ENCODE data around the gene RS1. TPM values are rescaled to one million over a fixed set of nuclear protein-coding genes. Genes with fewer than 3 reads are reported as not detected.

The RS1 gene
- polyA plus RNA-seq, 2 of the 4 experiments (the other 2 are of a cell fraction), result not detected

- no peak for FAIRE-seq
- no peaks in the 10 kb centered on the region for H3K9me3 ChIP-seq
- no peak for DNase-seq (ENCODE audit: low read depth in 1 of 2, low spot score in 1 of 2)
- ChIA-PET POLR2A (interaction anchor here (0.6 kb wide), 1 partner anchor 16 kb away, joined by 3 read pairs; no protein-coding TSS in a partner anchor), CTCF (interaction anchor here (1.2 to 1.7 kb wide), 2 partner anchors 10 to 16 kb away, joined by 3 to 4 read pairs; no protein-coding TSS in a partner anchor)
- 99% methylated on average over 4 of the region's 4 CpGs for WGBS (ENCODE audit: missing lambda C conversion rate)
- ATAC-seq, result no peak
- H3K4me3 ChIP-seq, result no peak overlapping the region
- no peak for TF ChIP-seq ELK1 (IDR thresholded peaks at IDR 0.05; ENCODE audit: low read depth, low read length)
- TF ChIP-seq USF2 (IDR thresholded peaks at IDR 0.05), result no peak
- TF ChIP-seq ZNF302 (CRISPR knock-in tag; IDR thresholded peaks at IDR 0.05), result no peak
- TF ChIP-seq SMC3 (IDR thresholded peaks at IDR 0.05), result no peak
- TF ChIP-seq, protein P1, sequence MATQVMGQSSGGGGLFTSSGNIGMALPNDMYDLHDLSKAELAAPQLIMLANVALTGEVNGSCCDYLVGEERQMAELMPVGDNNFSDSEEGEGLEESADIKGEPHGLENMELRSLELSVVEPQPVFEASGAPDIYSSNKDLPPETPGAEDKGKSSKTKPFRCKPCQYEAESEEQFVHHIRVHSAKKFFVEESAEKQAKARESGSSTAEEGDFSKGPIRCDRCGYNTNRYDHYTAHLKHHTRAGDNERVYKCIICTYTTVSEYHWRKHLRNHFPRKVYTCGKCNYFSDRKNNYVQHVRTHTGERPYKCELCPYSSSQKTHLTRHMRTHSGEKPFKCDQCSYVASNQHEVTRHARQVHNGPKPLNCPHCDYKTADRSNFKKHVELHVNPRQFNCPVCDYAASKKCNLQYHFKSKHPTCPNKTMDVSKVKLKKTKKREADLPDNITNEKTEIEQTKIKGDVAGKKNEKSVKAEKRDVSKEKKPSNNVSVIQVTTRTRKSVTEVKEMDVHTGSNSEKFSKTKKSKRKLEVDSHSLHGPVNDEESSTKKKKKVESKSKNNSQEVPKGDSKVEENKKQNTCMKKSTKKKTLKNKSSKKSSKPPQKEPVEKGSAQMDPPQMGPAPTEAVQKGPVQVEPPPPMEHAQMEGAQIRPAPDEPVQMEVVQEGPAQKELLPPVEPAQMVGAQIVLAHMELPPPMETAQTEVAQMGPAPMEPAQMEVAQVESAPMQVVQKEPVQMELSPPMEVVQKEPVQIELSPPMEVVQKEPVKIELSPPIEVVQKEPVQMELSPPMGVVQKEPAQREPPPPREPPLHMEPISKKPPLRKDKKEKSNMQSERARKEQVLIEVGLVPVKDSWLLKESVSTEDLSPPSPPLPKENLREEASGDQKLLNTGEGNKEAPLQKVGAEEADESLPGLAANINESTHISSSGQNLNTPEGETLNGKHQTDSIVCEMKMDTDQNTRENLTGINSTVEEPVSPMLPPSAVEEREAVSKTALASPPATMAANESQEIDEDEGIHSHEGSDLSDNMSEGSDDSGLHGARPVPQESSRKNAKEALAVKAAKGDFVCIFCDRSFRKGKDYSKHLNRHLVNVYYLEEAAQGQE (IDR thresholded peaks at IDR 0.05), result no peak
- TF ChIP-seq JUNB (IDR thresholded peaks at IDR 0.05), result no peak
- TF ChIP-seq FOSL2 (IDR thresholded peaks at IDR 0.05), result no peak
- TF ChIP-seq FOSL2 (CRISPR knock-in tag; IDR thresholded peaks at IDR 0.05), result no peak
- H3K4me1 ChIP-seq, result no peaks in the 10 kb centered on the region
- H3K4me2 ChIP-seq, result no peak overlapping the region
- 0 out of 6 replicates have a peak overlapping the region, but pooled peaks of 1 of the 2 experiments have one; percentile 18 for H3K27ac ChIP-seq
Measured at GRCh38 chrX:18692541-18692940, 20.6 kb upstream of the RS1 start.

- DNase-seq (ENCODE audit: low read depth in 1 of 2, low spot score in 1 of 2) (no peak), FAIRE-seq (no peak), ATAC-seq (no peak)
- H3K4me2 ChIP-seq, result no peak overlapping the region
- H3K27ac ChIP-seq, result no peak overlapping the region; a peak in 1 of 6 replicates
- CTCF ChIA-PET, result interaction anchor here (0.6 to 1.7 kb wide), 2 partner anchors 15 to 191 kb away, joined by 3 to 6 read pairs; no protein-coding TSS in a partner anchor
- H3K9me3 ChIP-seq, result no peaks in the 10 kb centered on the region
- H3K4me3 ChIP-seq, result no peak overlapping the region
- H3K4me1 ChIP-seq, result peaks cover under 1% of the 10 kb centered on the region; the same call in 1 of the 3 replicates
- TF ChIP-seq MAX (IDR thresholded peaks at IDR 0.05) (no peak), RFX5 (IDR thresholded peaks at IDR 0.05) (no peak), EP300 (IDR thresholded peaks at IDR 0.05) (no peak), SMC3 (IDR thresholded peaks at IDR 0.05) (no peak), CEBPB (IDR thresholded peaks at IDR 0.05) (no peak), TP53 (CRISPR knock-in tag; IDR thresholded peaks at IDR 0.05) (no peak), CHD4 (IDR thresholded peaks at IDR 0.05; ENCODE audit: borderline replicate concordance) (no peak), HEYL (CRISPR knock-in tag; IDR thresholded peaks at IDR 0.05) (no peak), KDM5A (IDR thresholded peaks at IDR 0.05) (no peak), EHF (CRISPR knock-in tag; IDR thresholded peaks at IDR 0.05) (no peak), ZNF302 (CRISPR knock-in tag; IDR thresholded peaks at IDR 0.05) (no peak), ESRRA (IDR thresholded peaks at IDR 0.05; ENCODE audit: borderline replicate concordance, low read length) (no peak), TFCP2L1 (CRISPR knock-in tag; IDR thresholded peaks at IDR 0.05) (no peak), ATOH8 (CRISPR knock-in tag; IDR thresholded peaks at IDR 0.05; ENCODE audit: low read depth) (no peak), SREBF2 (IDR thresholded peaks at IDR 0.05) (no peak), RAD21 (conservative IDR thresholded peaks at IDR 0.05 in 1 of 2, IDR thresholded peaks at IDR 0.05 in 1 of 2) (no peak)
- TF ChIP-seq, protein P1 (IDR thresholded peaks at IDR 0.05), result no peak
- 52% methylated on average over 1 of the region's 1 CpG for WGBS (ENCODE audit: missing lambda C conversion rate)
- POLR2A ChIA-PET, result no interaction called here
Measured at GRCh38 chrX:18691431-18691830, 19.5 kb upstream of the RS1 start.
